Measurements from ENCODE around the gene GPX4. TPM values are rescaled to one million over a fixed set of nuclear protein-coding genes. Genes with fewer than 3 reads are reported as not detected.

The GPX4 gene
- total RNA-seq, 2 donors from 2014 or later = 154 to 316 TPM

GRCh38 chr19:1066251-1066747 lies 37.5 kb upstream of the GPX4 start:
- peaks cover 13% of the 10 kb centered on the region in 2 donors for H3K36me3 Mint-ChIP-seq
- no peaks in the 10 kb centered on the region for H3K9me3 Mint-ChIP-seq
- ATAC-seq (no peak), DNase-seq (ENCODE audit: low spot score in 2 of 2) (no peak)
- H3K27ac Mint-ChIP-seq = no peak overlapping the region

GRCh38 chr19:1066748-1067340 lies 37.0 kb upstream of the GPX4 start, which contains the start of gene ARHGAP45:
ARHGAP45 (plus strand) TSS chr19:1067167; CDS start chr19:1067406, 239 bp downstream.
- DNase-seq (ENCODE audit: low spot score in 2 of 2) (peak; percentile 85 to 87), ATAC-seq (peak; percentile 47 to 71)
- Mint-ChIP-seq H3K27ac (peak within 1 kb of the TSS; percentile 65 to 95), H3K36me3 (peaks cover 16 to 17% of the 10 kb centered on the region in 2 donors), H3K9me3 (no peaks in the 10 kb centered on the region)

GRCh38 chr19:1067341-1067957 lies 36.3 kb upstream of the GPX4 start:
- peaks cover 22 to 23% of the 10 kb centered on the region in 2 donors for H3K36me3 Mint-ChIP-seq
- no peaks in the 10 kb centered on the region for H3K9me3 Mint-ChIP-seq
- DNase-seq (ENCODE audit: low spot score in 2 of 2) = no peak
- H3K27ac Mint-ChIP-seq = peak overlapping the region; percentile 65 to 95
- ATAC-seq = peak; percentile 39 to 51

- peak in 1 of 2 donors; percentile 17 for ATAC-seq
- no peaks in the 10 kb centered on the region for H3K9me3 Mint-ChIP-seq
Observed at GRCh38 chr19:1068009-1069001, 35.5 kb upstream of the GPX4 start.

GRCh38 chr19:1069009-1069779 lies 34.6 kb upstream of the GPX4 start:
- H3K9me3 Mint-ChIP-seq = no peaks in the 10 kb centered on the region
- ATAC-seq (peak in 1 of 2 donors; percentile 65), DNase-seq (ENCODE audit: low spot score in 2 of 2) (peak in 1 of 2 donors; percentile 83)
- peaks cover 25% of the 10 kb centered on the region in 2 donors for H3K36me3 Mint-ChIP-seq
- H3K27ac Mint-ChIP-seq = peak overlapping the region; percentile 95

More at GRCh38 chr19:1068009-1069001, 35.5 kb upstream of the GPX4 start:
- peak in 1 of 2 donors; percentile 77 for DNase-seq (ENCODE audit: low spot score in 2 of 2)
- H3K27ac Mint-ChIP-seq = peak overlapping the region; percentile 95
- H3K36me3 Mint-ChIP-seq = peaks cover 25% of the 10 kb centered on the region in 2 donors

- Mint-ChIP-seq H3K9me3 (no peaks in the 10 kb centered on the region), H3K27ac (no peak overlapping the region), H3K36me3 (peaks cover 27 to 29% of the 10 kb centered on the region in 2 donors)
- DNase-seq (ENCODE audit: low spot score in 2 of 2) (no peak), ATAC-seq (no peak)
Observed at GRCh38 chr19:1070576-1070930, 33.2 kb upstream of the GPX4 start.

- Mint-ChIP-seq H3K36me3 (peaks cover 33 to 35% of the 10 kb centered on the region in 2 donors), H3K9me3 (no peaks in the 10 kb centered on the region), H3K27ac (peak overlapping the region; percentile 44 to 75)
- DNase-seq (ENCODE audit: low spot score in 2 of 2) (no peak), ATAC-seq (no peak)
Observed at GRCh38 chr19:1070931-1071791, 32.6 kb upstream of the GPX4 start.

- DNase-seq (ENCODE audit: low spot score in 2 of 2) (no peak), ATAC-seq (no peak)
- Mint-ChIP-seq H3K27ac (peak overlapping the region; percentile 51 to 75), H3K9me3 (no peaks in the 10 kb centered on the region), H3K36me3 (peaks cover 39 to 44% of the 10 kb centered on the region in 2 donors)
Observed at GRCh38 chr19:1072371-1073015, 31.3 kb upstream of the GPX4 start.

GRCh38 chr19:1073063-1073955 lies 30.5 kb upstream of the GPX4 start:
- no peak for DNase-seq (ENCODE audit: low spot score in 2 of 2)
- ATAC-seq = no peak
- Mint-ChIP-seq H3K27ac (no peak overlapping the region), H3K36me3 (peaks cover 39 to 52% of the 10 kb centered on the region in 2 donors), H3K9me3 (no peaks in the 10 kb centered on the region)

GRCh38 chr19:1073956-1074517 lies 29.8 kb upstream of the GPX4 start:
- DNase-seq (ENCODE audit: low spot score in 2 of 2) = no peak
- ATAC-seq = no peak
- Mint-ChIP-seq H3K27ac (no peak overlapping the region), H3K36me3 (peaks cover 33 to 46% of the 10 kb centered on the region in 2 donors), H3K9me3 (no peaks in the 10 kb centered on the region)

GRCh38 chr19:1074544-1075283 lies 29.1 kb upstream of the GPX4 start:
- Mint-ChIP-seq H3K36me3 (peaks cover 27 to 40% of the 10 kb centered on the region in 2 donors), H3K9me3 (no peaks in the 10 kb centered on the region), H3K27ac (no peak overlapping the region)
- ATAC-seq (peak; percentile 18 to 39), DNase-seq (ENCODE audit: low spot score in 2 of 2) (peak; percentile 80 to 86)

- ATAC-seq (no peak), DNase-seq (ENCODE audit: low spot score in 2 of 2) (no peak)
- Mint-ChIP-seq H3K36me3 (peaks cover 31 to 52% of the 10 kb centered on the region in 2 donors), H3K27ac (peak overlapping the region; percentile 67 to 97), H3K9me3 (no peaks in the 10 kb centered on the region)
Observed at GRCh38 chr19:1076046-1076386, 27.8 kb upstream of the GPX4 start.

- peak; percentile 87 to 92 for DNase-seq (ENCODE audit: low spot score in 2 of 2)
- ATAC-seq = peak; percentile 84 to 87
- H3K9me3 Mint-ChIP-seq = no peaks in the 10 kb centered on the region
- peak overlapping the region; percentile 89 to 92 for H3K27ac Mint-ChIP-seq
- peaks cover 28 to 52% of the 10 kb centered on the region in 2 donors for H3K36me3 Mint-ChIP-seq
Observed at GRCh38 chr19:1076951-1077350, 26.8 kb upstream of the GPX4 start.
